Glutamatergic neuron (in vitro differentiated cells): ENCODE data around the gene NIM1K. TPM values are rescaled to one million over a fixed set of nuclear protein-coding genes. Genes with fewer than 3 reads are reported as not detected.

Source experiments
- DNase-seq: peaks from one replicate; pipeline ENCODE4 v3.0.0; 2022
- H3K27ac Mint-ChIP-seq: one replicate; pipeline ENCODE4 v1.8.0; 2020; ENCODE audit warnings: mild to moderate bottlenecking, mixed read lengths, inconsistent platforms; ENCODE audit not compliant: unreplicated experiment
- H3K27me3 Mint-ChIP-seq: one replicate; pipeline ENCODE4 v1.8.0; 2020; ENCODE audit warnings: mild to moderate bottlenecking, moderate library complexity, mixed read lengths, inconsistent platforms; ENCODE audit not compliant: unreplicated experiment
- H3K36me3 Mint-ChIP-seq: one replicate; pipeline ENCODE4 v1.8.0; 2020; ENCODE audit warnings: mild to moderate bottlenecking, mixed read lengths, inconsistent platforms; ENCODE audit not compliant: unreplicated experiment
- H3K4me1 Mint-ChIP-seq: one replicate; pipeline ENCODE4 v1.8.0; 2020; ENCODE audit warnings: mild to moderate bottlenecking, low read depth, mixed read lengths, inconsistent platforms; ENCODE audit not compliant: unreplicated experiment
- H3K4me3 Mint-ChIP-seq: one replicate; pipeline ENCODE4 v1.8.0; 2020; ENCODE audit warnings: mild to moderate bottlenecking, mixed read lengths, inconsistent platforms; ENCODE audit not compliant: unreplicated experiment
- H3K9me3 Mint-ChIP-seq: one replicate; pipeline ENCODE4 v1.8.0; 2020; ENCODE audit warnings: mild to moderate bottlenecking, moderate library complexity, mixed read lengths, inconsistent platforms; ENCODE audit not compliant: unreplicated experiment
- CTCF ChIP-seq: fragments of 200-600 bp; sonication (generic); IDR thresholded peaks from one replicate; pipeline ENCODE4 v1.5.0; 2021; ENCODE audit not compliant: partially characterized antibody, unreplicated experiment
- total RNA-seq: library from RNA; stranded (reverse); fragmentation: NEBNext Ultra II Directional; extraction: Animal tissue kit (Norgen Biotek cat#: 25700); gene quantifications from one replicate; pipeline ENCODE4 v1.2.1, GENCODE V29; 2021; ENCODE audit not compliant: unreplicated experiment

Gene NIM1K
- total RNA-seq, 1 donor from 2014 or later = 10.5 TPM

- no peak overlapping the region for H3K4me3 Mint-ChIP-seq
- H3K9me3 Mint-ChIP-seq = no peaks in the 10 kb centered on the region
- H3K4me1 Mint-ChIP-seq = peaks cover 4% of the 10 kb centered on the region
- DNase-seq = no peak
- TF ChIP-seq CTCF = no peak
- H3K27me3 Mint-ChIP-seq = no peaks in the 10 kb centered on the region
- H3K36me3 Mint-ChIP-seq = no peaks in the 10 kb centered on the region
- no peak overlapping the region for H3K27ac Mint-ChIP-seq
Observed at GRCh38 chr5:43150075-43150474, 42.0 kb upstream of the NIM1K start.

GRCh38 chr5:43150748-43151147, 41.3 kb upstream of the NIM1K start:
- no peak for TF ChIP-seq CTCF
- H3K9me3 Mint-ChIP-seq = no peaks in the 10 kb centered on the region

GRCh38 chr5:43152946-43153345, 39.1 kb upstream of the NIM1K start:
- no peak for DNase-seq
- Mint-ChIP-seq H3K9me3 (no peaks in the 10 kb centered on the region), H3K27ac (peak overlapping the region; percentile 38), H3K27me3 (no peaks in the 10 kb centered on the region), H3K36me3 (no peaks in the 10 kb centered on the region), H3K4me3 (no peak overlapping the region), H3K4me1 (peaks cover 4% of the 10 kb centered on the region)
- no peak for TF ChIP-seq CTCF

More at GRCh38 chr5:43150748-43151147, 41.3 kb upstream of the NIM1K start:
- Mint-ChIP-seq H3K27ac (no peak overlapping the region), H3K27me3 (no peaks in the 10 kb centered on the region), H3K4me3 (no peak overlapping the region), H3K36me3 (no peaks in the 10 kb centered on the region), H3K4me1 (peaks cover 4% of the 10 kb centered on the region)
- DNase-seq = no peak

- H3K27ac Mint-ChIP-seq = no peak overlapping the region
- no peak overlapping the region for H3K4me3 Mint-ChIP-seq
- no peaks in the 10 kb centered on the region for H3K27me3 Mint-ChIP-seq
- H3K9me3 Mint-ChIP-seq = no peaks in the 10 kb centered on the region
- H3K36me3 Mint-ChIP-seq = no peaks in the 10 kb centered on the region
- H3K4me1 Mint-ChIP-seq = peaks cover 4% of the 10 kb centered on the region
- TF ChIP-seq CTCF = no peak
- DNase-seq = no peak
Observed at GRCh38 chr5:43154469-43154868, 37.6 kb upstream of the NIM1K start.

GRCh38 chr5:43155394-43156096, 36.5 kb upstream of the NIM1K start:
- no peak overlapping the region for H3K4me3 Mint-ChIP-seq
- H3K36me3 Mint-ChIP-seq = no peaks in the 10 kb centered on the region
- no peak for TF ChIP-seq CTCF
- DNase-seq = no peak
- no peaks in the 10 kb centered on the region for H3K27me3 Mint-ChIP-seq
- H3K4me1 Mint-ChIP-seq = peaks cover 4% of the 10 kb centered on the region
- H3K9me3 Mint-ChIP-seq = no peaks in the 10 kb centered on the region
- H3K27ac Mint-ChIP-seq = no peak overlapping the region
